ENCODE results near the gene AGAP3. TPM values are rescaled to one million over a fixed set of nuclear protein-coding genes. Genes with fewer than 3 reads are reported as not detected.

AGAP3 gene
- total RNA-seq, 1 donor from 2014 or later: 77.8 TPM

GRCh38 chr7:151066273-151066974 is 19.9 kb upstream of the AGAP3 start:
- H3K4me1 Mint-ChIP-seq (ENCODE audit: low read depth): peaks cover 29% of the 10 kb centered on the region
- no peaks in the 10 kb centered on the region for H3K9me3 Mint-ChIP-seq (ENCODE audit: low read depth)
- no peak overlapping the region for H3K4me3 Mint-ChIP-seq (ENCODE audit: unreplicated experiment)
- peaks cover 19% of the 10 kb centered on the region for H3K36me3 Mint-ChIP-seq (ENCODE audit: low read depth)
- TF ChIP-seq CTCF (IDR thresholded peaks at IDR 0.05): no peak
- DNase-seq (ENCODE audit: low spot score): no peak
- H3K27ac Mint-ChIP-seq (ENCODE audit: unreplicated experiment): no peak overlapping the region
- no peaks in the 10 kb centered on the region for H3K27me3 Mint-ChIP-seq (ENCODE audit: low read depth)

GRCh38 chr7:151068069-151068773 is 18.1 kb upstream of the AGAP3 start:
- peaks cover 26% of the 10 kb centered on the region for H3K36me3 Mint-ChIP-seq (ENCODE audit: low read depth)
- H3K27me3 Mint-ChIP-seq (ENCODE audit: low read depth): no peaks in the 10 kb centered on the region
- H3K4me3 Mint-ChIP-seq (ENCODE audit: unreplicated experiment): no peak overlapping the region
- H3K9me3 Mint-ChIP-seq (ENCODE audit: low read depth): no peaks in the 10 kb centered on the region
- peaks cover 20% of the 10 kb centered on the region for H3K4me1 Mint-ChIP-seq (ENCODE audit: low read depth)
- no peak for TF ChIP-seq CTCF (IDR thresholded peaks at IDR 0.05)
- DNase-seq (ENCODE audit: low spot score): no peak
- H3K27ac Mint-ChIP-seq (ENCODE audit: unreplicated experiment): peak overlapping the region; percentile 36

GRCh38 chr7:151069841-151070573 is 16.3 kb upstream of the AGAP3 start:
- no peak overlapping the region for H3K4me3 Mint-ChIP-seq (ENCODE audit: unreplicated experiment)
- peak overlapping the region; percentile 17 for H3K27ac Mint-ChIP-seq (ENCODE audit: unreplicated experiment)
- H3K27me3 Mint-ChIP-seq (ENCODE audit: low read depth): no peaks in the 10 kb centered on the region
- DNase-seq (ENCODE audit: low spot score): no peak
- H3K9me3 Mint-ChIP-seq (ENCODE audit: low read depth): no peaks in the 10 kb centered on the region
- peaks cover 15% of the 10 kb centered on the region for H3K4me1 Mint-ChIP-seq (ENCODE audit: low read depth)
- no peak for TF ChIP-seq CTCF (IDR thresholded peaks at IDR 0.05)
- peaks cover 27% of the 10 kb centered on the region for H3K36me3 Mint-ChIP-seq (ENCODE audit: low read depth)

GRCh38 chr7:151070574-151070960 is 15.7 kb upstream of the AGAP3 start:
- H3K9me3 Mint-ChIP-seq (ENCODE audit: low read depth): no peaks in the 10 kb centered on the region
- no peak for DNase-seq (ENCODE audit: low spot score)
- no peak overlapping the region for H3K27ac Mint-ChIP-seq (ENCODE audit: unreplicated experiment)
- peaks cover 25% of the 10 kb centered on the region for H3K36me3 Mint-ChIP-seq (ENCODE audit: low read depth)
- H3K4me1 Mint-ChIP-seq (ENCODE audit: low read depth): peaks cover 11% of the 10 kb centered on the region
- H3K27me3 Mint-ChIP-seq (ENCODE audit: low read depth): no peaks in the 10 kb centered on the region
- no peak for TF ChIP-seq CTCF (IDR thresholded peaks at IDR 0.05)
- H3K4me3 Mint-ChIP-seq (ENCODE audit: unreplicated experiment): no peak overlapping the region

Measured in chondrocyte (in vitro differentiated cells).